Thoracic aorta (tissue), 2 donors: Measurements from ENCODE around the gene MAP6. TPM values are rescaled to one million over a fixed set of nuclear protein-coding genes. Genes with fewer than 3 reads are reported as not detected.
"Not testable (repeated sequence)": the region's sequence is repeated elsewhere in the genome, so short reads cannot be mapped to it uniquely, and the experiment has no call there.

Experiments used
- ATAC-seq: fragments of 150-250 bp; one replicate; pipeline ENCODE4 v1.8.0; 2017; ENCODE audit warnings: low read depth; ENCODE audit not compliant: insufficient number of reproducible peaks, low FRiP score
- DNase-seq: peaks from one replicate; pipeline ENCODE4 v3.0.0-alpha.2; 2020; ENCODE audit warnings: low spot score
- H3K27ac ChIP-seq, 2 donors: fragments of 200-600 bp; sonication (generic); 1 replicate in 1 of 2; 2 replicates in 1 of 2; pipeline ENCODE4 v1.5.1; 2016; ENCODE audit warnings: mild to moderate bottlenecking in 2 of 2, moderate library complexity in 2 of 2
- H3K27me3 ChIP-seq: fragments of 200-600 bp; sonication (generic); replicated peaks from 2 replicates; pipeline ENCODE4 v1.6.0; 2016; ENCODE audit warnings: mild to moderate bottlenecking; ENCODE audit not compliant: insufficient read depth
- H3K36me3 ChIP-seq: fragments of 200-600 bp; sonication (generic); one replicate; pipeline ENCODE4 v1.5.1; 2016
- H3K4me1 ChIP-seq, 2 donors: fragments of 200-600 bp; sonication (generic); 1 replicate in 1 of 2; 2 replicates in 1 of 2; pipeline versions ENCODE4 v1.5.1 to v1.6.0; 2016; ENCODE audit warnings: low read depth in 2 of 2, mild to moderate bottlenecking in 1 of 2; ENCODE audit not compliant: control insufficient read depth in 1 of 2
- H3K4me3 ChIP-seq: fragments of 200-600 bp; sonication (generic); 2 replicates; pipeline ENCODE4 v1.5.1; 2016; ENCODE audit warnings: mild to moderate bottlenecking
- H3K9me3 ChIP-seq: fragments of 200-600 bp; sonication (generic); 2 replicates; pipeline ENCODE4 v1.5.1; 2016
- total RNA-seq, 2 donors: library from RNA; depleted of rRNA; stranded (reverse); fragments of >200 nt; gene quantifications; one replicate each; pipeline versions ENCODE4 v1.1.0 to v1.2.3, GENCODE V29; 2016
- TF ChIP-seq, protein P1 (sequence below): fragments of 200-600 bp; sonication (generic); IDR thresholded peaks from one replicate; pipeline ENCODE4 v1.5.1; 2019; ENCODE audit warnings: antibody characterized with exemption

Gene MAP6
- total RNA-seq, 2 donors from 2014 or later: 15.6 to 16.4 TPM

DNA sequence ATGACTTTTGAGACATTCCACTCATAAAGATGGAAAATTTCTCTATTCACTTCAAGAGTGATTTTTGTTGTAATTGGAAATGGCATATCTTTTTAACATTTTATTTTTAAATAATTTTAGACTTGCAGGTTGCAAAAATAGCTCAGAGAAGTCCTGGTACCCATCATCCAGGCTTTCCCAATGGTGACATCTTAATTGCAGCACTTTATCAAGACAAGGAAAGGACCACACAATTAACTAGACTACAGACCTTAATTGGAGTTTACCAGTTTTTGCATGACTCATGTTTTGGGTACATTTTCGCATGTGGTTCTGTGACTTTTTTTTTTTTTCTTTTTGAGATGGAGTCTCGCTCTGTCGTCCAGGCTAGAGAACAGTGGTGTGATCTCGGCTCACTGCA is 23.0 kb upstream of the MAP6 start:
- Histone ChIP-seq H3K27me3 (no peaks in the 10 kb centered on the region), H3K36me3 (no peaks in the 10 kb centered on the region), H3K4me1 (no peaks in the 10 kb centered on the region), H3K4me3 (no peak overlapping the region), H3K9me3 (no peaks in the 10 kb centered on the region), H3K27ac (no peak overlapping the region)
- ATAC-seq: no peak
- no peak for DNase-seq
- TF ChIP-seq, protein P1, sequence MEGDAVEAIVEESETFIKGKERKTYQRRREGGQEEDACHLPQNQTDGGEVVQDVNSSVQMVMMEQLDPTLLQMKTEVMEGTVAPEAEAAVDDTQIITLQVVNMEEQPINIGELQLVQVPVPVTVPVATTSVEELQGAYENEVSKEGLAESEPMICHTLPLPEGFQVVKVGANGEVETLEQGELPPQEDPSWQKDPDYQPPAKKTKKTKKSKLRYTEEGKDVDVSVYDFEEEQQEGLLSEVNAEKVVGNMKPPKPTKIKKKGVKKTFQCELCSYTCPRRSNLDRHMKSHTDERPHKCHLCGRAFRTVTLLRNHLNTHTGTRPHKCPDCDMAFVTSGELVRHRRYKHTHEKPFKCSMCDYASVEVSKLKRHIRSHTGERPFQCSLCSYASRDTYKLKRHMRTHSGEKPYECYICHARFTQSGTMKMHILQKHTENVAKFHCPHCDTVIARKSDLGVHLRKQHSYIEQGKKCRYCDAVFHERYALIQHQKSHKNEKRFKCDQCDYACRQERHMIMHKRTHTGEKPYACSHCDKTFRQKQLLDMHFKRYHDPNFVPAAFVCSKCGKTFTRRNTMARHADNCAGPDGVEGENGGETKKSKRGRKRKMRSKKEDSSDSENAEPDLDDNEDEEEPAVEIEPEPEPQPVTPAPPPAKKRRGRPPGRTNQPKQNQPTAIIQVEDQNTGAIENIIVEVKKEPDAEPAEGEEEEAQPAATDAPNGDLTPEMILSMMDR: no peak

DNA sequence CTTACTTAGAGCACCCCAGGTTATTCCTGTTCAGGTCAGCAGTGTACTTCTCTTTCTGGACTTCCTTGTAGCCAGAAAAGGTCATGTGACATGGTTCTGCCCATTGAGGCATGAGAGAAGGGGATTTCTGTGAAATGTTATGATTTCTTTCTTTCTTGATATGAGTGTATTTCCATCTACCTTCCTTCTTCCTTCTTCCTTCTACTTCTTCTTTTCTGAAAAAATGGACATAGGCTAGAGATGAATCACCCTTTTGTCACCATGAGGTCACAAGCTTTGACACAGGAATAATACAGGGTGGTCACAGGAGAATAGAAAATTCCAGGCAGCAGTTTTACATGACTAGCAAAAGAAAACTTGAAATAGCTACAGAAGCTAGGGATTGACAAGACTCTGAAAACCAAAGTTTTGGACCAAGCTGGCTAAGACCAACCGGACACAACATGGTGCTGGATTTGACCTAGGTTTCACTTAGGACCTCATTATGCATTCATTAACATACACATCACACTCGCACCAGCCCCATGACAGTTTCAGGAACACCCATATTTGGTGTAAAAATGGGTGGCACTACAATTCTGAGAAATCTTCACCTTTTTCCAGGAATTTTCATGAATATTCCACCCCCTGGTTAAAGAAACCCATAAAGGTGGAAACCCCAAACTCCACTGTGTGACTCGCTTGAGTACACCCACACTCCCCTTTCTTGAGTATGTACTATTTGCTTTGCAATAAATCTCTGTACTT is 21.2 kb upstream of the MAP6 start:
- H3K27me3 ChIP-seq: no peaks in the 10 kb centered on the region
- H3K36me3 ChIP-seq: no peaks in the 10 kb centered on the region
- TF ChIP-seq, protein P1: no peak
- H3K4me1 ChIP-seq: no peaks in the 10 kb centered on the region
- ATAC-seq (no peak), DNase-seq (no peak)
- H3K4me3 ChIP-seq: no peak overlapping the region
- peaks cover 9% of the 10 kb centered on the region for H3K9me3 ChIP-seq
- H3K27ac ChIP-seq: no peak overlapping the region

DNA sequence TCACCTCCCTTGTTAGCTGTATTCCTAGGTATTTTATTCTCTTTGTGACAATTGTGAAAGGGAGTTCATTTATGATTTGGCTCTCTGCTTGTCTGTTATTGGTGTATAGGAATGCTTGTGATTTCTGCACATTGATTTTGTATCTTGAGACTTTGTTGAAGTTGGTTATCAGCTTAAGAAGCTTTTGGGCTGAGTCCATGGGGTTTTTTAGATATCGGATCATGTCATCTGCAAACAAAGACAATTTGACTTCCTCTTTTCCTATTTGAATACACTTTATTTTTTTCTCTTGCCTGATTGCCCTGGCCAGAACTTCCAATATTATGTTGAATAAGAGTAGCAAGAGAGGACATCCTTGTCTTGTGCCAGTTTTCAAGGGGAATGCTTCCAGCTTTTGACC is 15.0 kb upstream of the MAP6 start:
- H3K9me3 ChIP-seq: peaks cover 13% of the 10 kb centered on the region
- H3K4me3 ChIP-seq, DNase-seq, H3K27ac ChIP-seq, H3K4me1 ChIP-seq, H3K36me3 ChIP-seq, H3K27me3 ChIP-seq, ATAC-seq: not testable (repeated sequence)

DNA sequence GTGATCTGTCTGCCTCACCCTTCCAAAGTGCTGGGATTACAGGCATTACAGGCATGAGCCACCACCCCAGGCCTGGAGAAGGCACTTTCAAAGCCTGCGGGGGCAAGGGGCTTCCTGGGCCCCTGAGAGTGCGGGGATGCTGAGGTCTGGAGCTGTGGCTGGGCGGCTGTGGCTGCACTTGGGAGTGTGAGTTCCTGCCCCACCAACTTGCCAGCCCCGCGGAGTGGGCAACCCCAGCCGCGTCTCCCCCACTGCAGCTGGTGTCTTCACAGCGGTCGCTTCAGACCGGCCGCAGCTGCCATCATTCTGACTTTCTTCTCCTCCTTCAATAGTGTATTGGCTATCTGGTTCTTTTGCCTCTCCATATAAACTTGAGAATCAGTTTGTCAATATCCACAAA is 10.7 kb upstream of the MAP6 start:
- H3K36me3 ChIP-seq: no peaks in the 10 kb centered on the region
- H3K27ac ChIP-seq: no peak overlapping the region
- TF ChIP-seq, protein P1: no peak
- no peaks in the 10 kb centered on the region for H3K4me1 ChIP-seq
- no peaks in the 10 kb centered on the region for H3K27me3 ChIP-seq
- H3K9me3 ChIP-seq: peaks cover 2% of the 10 kb centered on the region
- no peak overlapping the region for H3K4me3 ChIP-seq
- ATAC-seq: no peak
- no peak for DNase-seq

DNA sequence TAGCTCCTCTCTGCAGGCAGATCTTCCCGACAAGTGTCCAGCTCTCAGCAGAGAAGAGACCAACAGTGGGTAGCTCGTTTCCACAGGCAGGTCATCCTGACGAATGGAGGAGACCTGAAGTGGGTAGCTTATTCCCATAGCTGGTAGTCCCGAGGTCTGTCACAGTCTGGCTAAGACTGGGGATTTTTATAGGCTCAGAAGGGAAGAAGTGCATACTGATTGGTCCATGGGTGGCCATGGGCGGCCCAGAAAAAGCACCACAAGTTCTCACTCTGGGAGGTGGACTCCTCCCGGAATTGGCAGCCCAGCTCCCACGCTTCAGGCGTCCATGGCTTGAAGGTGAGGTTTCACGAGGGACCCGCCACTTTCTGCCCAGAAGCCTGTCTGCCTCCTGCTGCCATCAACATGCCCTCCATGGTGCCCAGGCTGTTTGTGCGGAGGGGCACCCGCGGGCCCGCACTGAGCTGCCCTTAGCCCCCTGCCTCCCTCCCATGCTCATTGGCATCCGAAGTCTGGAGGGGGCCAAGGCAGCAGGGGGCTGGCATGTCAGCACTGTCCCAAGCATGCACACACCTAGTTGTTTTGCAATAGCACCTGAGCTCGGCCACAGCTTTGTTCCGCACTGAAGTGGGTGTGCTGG is 9.9 kb upstream of the MAP6 start:
- Histone ChIP-seq H3K4me1 (no peaks in the 10 kb centered on the region), H3K36me3 (no peaks in the 10 kb centered on the region), H3K9me3 (no peaks in the 10 kb centered on the region), H3K27ac (no peak overlapping the region), H3K27me3 (no peaks in the 10 kb centered on the region), H3K4me3 (no peak overlapping the region)
- no peak for ATAC-seq
- TF ChIP-seq, protein P1: no peak
- no peak for DNase-seq
